OCI-LY1 (cell line): ENCODE results near the gene GOSR2.

Experiments used
- H2AFZ ChIP-seq: fragments of 200-600 bp; sonication (generic), shearing (Covaris generic); 2 replicates; pipeline ENCODE4 v1.6.0; 2014; ENCODE audit warnings: antibody characterized with exemption, mild to moderate bottlenecking, low read length
- H3F3A ChIP-seq: fragments of 200-600 bp; sonication (generic), shearing (Covaris generic); 2 replicates; pipeline ENCODE4 v1.6.0; 2014; ENCODE audit warnings: mild to moderate bottlenecking, antibody characterized with exemption, low read length, moderate library complexity; ENCODE audit not compliant: insufficient read depth
- H3K27ac ChIP-seq: fragments of 200-600 bp; sonication (generic); 2 replicates; pipeline ENCODE4 v1.5.1; 2014; ENCODE audit warnings: low read length, mixed run types, mild to moderate bottlenecking, low read depth; ENCODE audit not compliant: poor library complexity, severe bottlenecking
- H3K27me3 ChIP-seq: fragments of 200-600 bp; sonication (generic); 2 replicates; pipeline ENCODE4 v1.6.0; 2014; ENCODE audit warnings: antibody characterized with exemption, mild to moderate bottlenecking, low read length, moderate library complexity; ENCODE audit not compliant: insufficient read depth
- H3K36me3 ChIP-seq: fragments of 200-600 bp; sonication (generic); 2 replicates; pipeline ENCODE4 v1.6.1; 2014; ENCODE audit warnings: mild to moderate bottlenecking, antibody characterized with exemption, low read length, moderate library complexity, mixed read lengths; ENCODE audit not compliant: insufficient read depth
- H3K4me1 ChIP-seq: fragments of 200-600 bp; sonication (generic); 2 replicates; pipeline ENCODE4 v1.5.1; 2014; ENCODE audit warnings: mild to moderate bottlenecking, low read length, moderate library complexity; ENCODE audit not compliant: insufficient read depth, severe bottlenecking
- H3K4me2 ChIP-seq: fragments of 200-600 bp; sonication (generic), shearing (Covaris generic); 2 replicates; pipeline ENCODE4 v1.6.1; 2014; ENCODE audit warnings: low read length
- H3K4me3 ChIP-seq: fragments of 200-600 bp; sonication (generic); 2 replicates; pipeline ENCODE4 v1.5.1; 2014; ENCODE audit warnings: low read length, low read depth, mild to moderate bottlenecking, mixed read lengths; ENCODE audit not compliant: poor library complexity, severe bottlenecking
- H3K79me2 ChIP-seq: fragments of 200-600 bp; shearing (Covaris generic); 2 replicates; pipeline ENCODE4 v1.6.1; 2016; ENCODE audit warnings: mixed run types, low read length, mixed read lengths; ENCODE audit not compliant: insufficient read depth
- H3K9ac ChIP-seq: fragments of 200-600 bp; sonication (generic), shearing (Covaris generic); 2 replicates; pipeline ENCODE4 v1.6.1; 2014; ENCODE audit warnings: mild to moderate bottlenecking, low read length, mixed read lengths
- H3K9me2 ChIP-seq: fragments of 200-600 bp; sonication (generic), shearing (Covaris generic); 2 replicates; pipeline ENCODE4 v1.6.1; 2014; ENCODE audit warnings: low read depth, mild to moderate bottlenecking, low read length, mixed read lengths
- H3K9me3 ChIP-seq: fragments of 200-600 bp; shearing (Covaris generic); 2 replicates; pipeline ENCODE4 v1.6.1; 2014; ENCODE audit warnings: low read length, mixed read lengths
- H4K20me1 ChIP-seq: fragments of 200-600 bp; sonication (generic), shearing (Covaris generic); 2 replicates; pipeline ENCODE4 v1.6.0; 2016; ENCODE audit warnings: mild to moderate bottlenecking, low read length; ENCODE audit not compliant: insufficient read depth
- EZH2 ChIP-seq: fragments of 200-600 bp; sonication (generic), shearing (Covaris generic); IDR thresholded peaks from 2 replicates; pipeline ENCODE4 v1.8.0; 2017; ENCODE audit warnings: borderline replicate concordance, mixed run types, mild to moderate bottlenecking, antibody characterized with exemption, low read length, moderate library complexity, mixed read lengths
- TF ChIP-seq, protein P1 (sequence below): fragments of 200-600 bp; sonication (generic), shearing (Covaris generic); IDR thresholded peaks from 2 replicates; pipeline ENCODE4 v1.5.1; 2017; ENCODE audit warnings: mild to moderate bottlenecking, antibody characterized with exemption, low read length, moderate library complexity, mixed read lengths

Gene GOSR2

DNA sequence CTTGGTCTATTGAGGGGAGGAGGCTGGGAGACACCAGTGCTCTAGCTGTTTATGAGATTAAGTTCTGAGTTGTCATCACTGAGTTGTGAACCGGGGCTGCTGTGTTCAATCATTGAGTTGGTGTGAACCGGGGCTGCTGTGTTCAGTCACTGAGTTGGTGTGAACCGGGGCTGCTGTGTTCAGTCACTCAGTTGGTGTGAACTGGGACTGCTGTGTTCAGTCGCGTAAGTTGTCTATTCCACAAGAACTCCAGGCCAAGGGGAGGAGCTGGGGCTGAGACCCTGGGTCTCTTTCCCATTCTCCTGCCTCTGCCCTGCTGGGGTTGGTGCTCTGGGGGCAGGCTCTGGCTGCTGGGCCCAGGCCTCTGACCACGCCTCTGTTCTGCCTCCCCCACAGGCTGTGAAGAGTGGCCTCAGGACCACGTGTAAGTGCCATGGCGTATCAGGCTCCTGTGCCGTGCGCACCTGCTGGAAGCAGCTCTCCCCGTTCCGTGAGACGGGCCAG is 47.1 kb upstream of the GOSR2 start:
- no peaks in the 10 kb centered on the region for H3K9me2 ChIP-seq
- H3F3A ChIP-seq: no peaks in the 10 kb centered on the region
- H3K27ac ChIP-seq: no peak overlapping the region
- no peak overlapping the region for H2AFZ ChIP-seq
- no peak for TF ChIP-seq EZH2
- TF ChIP-seq, protein P1, sequence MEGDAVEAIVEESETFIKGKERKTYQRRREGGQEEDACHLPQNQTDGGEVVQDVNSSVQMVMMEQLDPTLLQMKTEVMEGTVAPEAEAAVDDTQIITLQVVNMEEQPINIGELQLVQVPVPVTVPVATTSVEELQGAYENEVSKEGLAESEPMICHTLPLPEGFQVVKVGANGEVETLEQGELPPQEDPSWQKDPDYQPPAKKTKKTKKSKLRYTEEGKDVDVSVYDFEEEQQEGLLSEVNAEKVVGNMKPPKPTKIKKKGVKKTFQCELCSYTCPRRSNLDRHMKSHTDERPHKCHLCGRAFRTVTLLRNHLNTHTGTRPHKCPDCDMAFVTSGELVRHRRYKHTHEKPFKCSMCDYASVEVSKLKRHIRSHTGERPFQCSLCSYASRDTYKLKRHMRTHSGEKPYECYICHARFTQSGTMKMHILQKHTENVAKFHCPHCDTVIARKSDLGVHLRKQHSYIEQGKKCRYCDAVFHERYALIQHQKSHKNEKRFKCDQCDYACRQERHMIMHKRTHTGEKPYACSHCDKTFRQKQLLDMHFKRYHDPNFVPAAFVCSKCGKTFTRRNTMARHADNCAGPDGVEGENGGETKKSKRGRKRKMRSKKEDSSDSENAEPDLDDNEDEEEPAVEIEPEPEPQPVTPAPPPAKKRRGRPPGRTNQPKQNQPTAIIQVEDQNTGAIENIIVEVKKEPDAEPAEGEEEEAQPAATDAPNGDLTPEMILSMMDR: no peak
- H3K36me3 ChIP-seq: no peaks in the 10 kb centered on the region
- no peak overlapping the region for H3K9ac ChIP-seq
- no peaks in the 10 kb centered on the region for H4K20me1 ChIP-seq
- H3K79me2 ChIP-seq: no peaks in the 10 kb centered on the region
- no peaks in the 10 kb centered on the region for H3K4me1 ChIP-seq
- no peak overlapping the region for H3K4me3 ChIP-seq
- H3K27me3 ChIP-seq: no peaks in the 10 kb centered on the region
- no peak overlapping the region for H3K4me2 ChIP-seq
- no peaks in the 10 kb centered on the region for H3K9me3 ChIP-seq

DNA sequence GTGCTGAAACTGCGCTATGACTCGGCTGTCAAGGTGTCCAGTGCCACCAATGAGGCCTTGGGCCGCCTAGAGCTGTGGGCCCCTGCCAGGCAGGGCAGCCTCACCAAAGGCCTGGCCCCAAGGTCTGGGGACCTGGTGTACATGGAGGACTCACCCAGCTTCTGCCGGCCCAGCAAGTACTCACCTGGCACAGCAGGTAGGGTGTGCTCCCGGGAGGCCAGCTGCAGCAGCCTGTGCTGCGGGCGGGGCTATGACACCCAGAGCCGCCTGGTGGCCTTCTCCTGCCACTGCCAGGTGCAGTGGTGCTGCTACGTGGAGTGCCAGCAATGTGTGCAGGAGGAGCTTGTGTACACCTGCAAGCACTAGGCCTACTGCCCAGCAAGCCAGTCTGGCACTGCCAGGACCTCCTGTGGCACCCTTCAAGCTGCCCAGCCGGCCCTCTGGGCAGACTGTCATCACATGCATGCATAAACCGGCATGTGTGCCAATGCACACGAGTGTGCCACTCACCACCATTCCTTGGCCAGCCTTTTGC is 46.5 kb upstream of the GOSR2 start:
- H3K36me3 ChIP-seq: no peaks in the 10 kb centered on the region
- no peak overlapping the region for H3K9ac ChIP-seq
- no peaks in the 10 kb centered on the region for H3K9me2 ChIP-seq
- H3K4me2 ChIP-seq: no peak overlapping the region
- TF ChIP-seq, protein P1: peak; percentile 64
- no peak for TF ChIP-seq EZH2
- no peaks in the 10 kb centered on the region for H3K79me2 ChIP-seq
- no peaks in the 10 kb centered on the region for H3K4me1 ChIP-seq
- H4K20me1 ChIP-seq: no peaks in the 10 kb centered on the region
- H3K27me3 ChIP-seq: no peaks in the 10 kb centered on the region
- no peaks in the 10 kb centered on the region for H3K9me3 ChIP-seq
- no peak overlapping the region for H2AFZ ChIP-seq
- no peak overlapping the region for H3K4me3 ChIP-seq
- H3K27ac ChIP-seq: no peak overlapping the region
- H3F3A ChIP-seq: no peaks in the 10 kb centered on the region

DNA sequence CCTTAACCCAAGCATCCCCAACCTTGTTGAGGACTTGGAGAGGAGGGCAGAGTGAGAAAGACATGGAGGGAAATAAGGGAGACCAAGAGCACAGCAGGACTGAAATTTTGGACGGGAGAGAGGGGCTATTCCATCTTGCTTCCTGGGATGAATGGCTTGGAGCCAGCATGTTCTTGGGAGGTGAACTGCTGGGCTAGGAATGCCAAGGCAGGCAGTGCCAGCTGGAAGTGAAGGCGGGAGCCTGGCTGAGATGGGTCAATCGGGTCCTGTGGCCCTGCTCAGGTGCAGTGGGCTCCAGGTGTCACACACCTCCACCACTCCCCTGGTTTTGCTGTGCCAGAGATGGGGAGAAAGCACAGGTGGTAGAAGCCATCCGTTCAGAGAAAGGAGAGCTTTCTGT is 46.0 kb upstream of the GOSR2 start:
- no peaks in the 10 kb centered on the region for H3F3A ChIP-seq
- H3K4me1 ChIP-seq: no peaks in the 10 kb centered on the region
- H4K20me1 ChIP-seq: no peaks in the 10 kb centered on the region
- H3K27ac ChIP-seq: no peak overlapping the region
- H3K4me3 ChIP-seq: no peak overlapping the region
- H2AFZ ChIP-seq: no peak overlapping the region
- H3K9me3 ChIP-seq: no peaks in the 10 kb centered on the region
- H3K4me2 ChIP-seq: no peak overlapping the region
- no peaks in the 10 kb centered on the region for H3K79me2 ChIP-seq
- H3K9ac ChIP-seq: no peak overlapping the region
- no peaks in the 10 kb centered on the region for H3K36me3 ChIP-seq
- TF ChIP-seq, protein P1: no peak
- TF ChIP-seq EZH2: no peak
- H3K9me2 ChIP-seq: no peaks in the 10 kb centered on the region
- no peaks in the 10 kb centered on the region for H3K27me3 ChIP-seq
